Adipocyte (in vitro differentiated cells): ENCODE results near the gene ABCB1.
"Not testable (repeated sequence)": the region's sequence is repeated elsewhere in the genome, so short reads cannot be mapped to it uniquely, and the experiment has no call there.

Experiments used
- DNase-seq: peaks from one replicate; pipeline ENCODE4 v3.0.0-alpha.2; 2015; ENCODE audit warnings: low read depth
- H3K27me3 ChIP-seq: replicated peaks from 2 replicates; pipeline ENCODE4 v1.7.0; 2013; ENCODE audit warnings: mild to moderate bottlenecking, low read length, moderate library complexity; ENCODE audit not compliant: control insufficient read depth, insufficient read depth
- H3K36me3 ChIP-seq: 2 replicates; pipeline ENCODE4 v1.7.0; 2013; ENCODE audit warnings: low read length, mild to moderate bottlenecking, moderate library complexity; ENCODE audit not compliant: control insufficient read depth, insufficient read depth, severe bottlenecking
- H3K4me1 ChIP-seq: 2 replicates; pipeline ENCODE4 v1.7.0; 2013; ENCODE audit warnings: mild to moderate bottlenecking, low read length, moderate library complexity; ENCODE audit not compliant: control insufficient read depth, insufficient read depth
- H3K4me3 ChIP-seq: 2 replicates; pipeline ENCODE4 v1.7.0; 2013; ENCODE audit warnings: mild to moderate bottlenecking, low read length, moderate library complexity
- H3K9ac ChIP-seq: 2 replicates; pipeline ENCODE4 v1.7.0; 2013; ENCODE audit warnings: mild to moderate bottlenecking, low read length, moderate library complexity
- H3K9me3 ChIP-seq: 2 replicates; pipeline ENCODE4 v1.7.0; 2013; ENCODE audit warnings: mild to moderate bottlenecking, low read length, moderate library complexity; ENCODE audit not compliant: control insufficient read depth

ABCB1 gene

DNA sequence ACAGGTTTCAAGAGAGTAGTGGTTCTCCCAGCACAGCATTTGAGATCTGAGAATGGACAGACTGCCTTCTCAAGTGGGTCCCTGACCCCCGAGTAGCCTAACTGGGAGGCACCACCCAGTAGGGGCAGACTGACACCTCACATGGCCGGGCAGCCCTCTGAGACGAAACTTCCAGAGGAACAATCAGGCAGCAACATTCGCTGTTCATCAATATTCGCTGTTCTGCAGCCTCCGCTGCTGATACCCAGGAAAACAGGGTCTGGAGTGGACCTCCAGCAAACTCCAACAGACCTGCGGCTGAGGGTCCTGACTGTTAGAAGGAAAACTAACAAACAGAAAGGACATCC, 135.2 kb downstream of the ABCB1 start:
- H3K9ac ChIP-seq, H3K36me3 ChIP-seq, H3K4me3 ChIP-seq, DNase-seq, H3K4me1 ChIP-seq, H3K27me3 ChIP-seq, H3K9me3 ChIP-seq: not testable (repeated sequence)

DNA sequence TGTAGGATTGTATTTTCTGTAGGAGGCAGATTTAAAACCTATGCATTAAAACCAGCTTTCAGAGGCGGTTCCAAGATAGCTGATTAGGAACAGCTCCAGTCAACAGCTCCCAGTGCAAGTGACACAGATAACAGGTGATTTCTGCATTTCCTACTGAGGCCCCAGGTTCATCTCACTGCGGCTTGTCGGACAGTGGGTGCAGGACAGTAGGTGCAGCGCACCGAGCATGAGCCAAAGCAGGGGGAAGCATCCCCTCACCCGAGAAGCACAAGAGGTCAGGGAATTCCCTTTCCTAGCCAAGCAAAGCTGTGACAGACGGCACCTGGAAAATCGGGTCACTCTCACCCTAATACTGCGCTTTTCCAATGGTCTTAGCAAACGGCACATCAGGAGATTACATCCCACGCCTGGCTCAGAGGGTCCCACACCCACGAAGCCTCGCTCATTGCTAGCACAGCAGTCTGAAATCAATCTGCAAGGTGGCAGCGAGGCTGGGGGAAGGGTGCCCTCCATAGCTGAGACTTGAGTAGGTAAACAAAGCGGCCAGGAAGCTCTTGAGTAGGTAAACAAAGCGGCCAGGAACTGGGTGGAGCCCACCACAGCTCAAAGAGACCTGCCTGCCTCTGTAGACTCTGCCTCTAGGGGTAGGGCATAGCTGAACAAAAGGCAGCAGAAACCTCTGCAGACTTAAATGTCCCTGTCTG, 135.7 kb downstream of the ABCB1 start:
- not testable (repeated sequence) for DNase-seq, H3K9ac ChIP-seq, H3K36me3 ChIP-seq, H3K27me3 ChIP-seq, H3K4me1 ChIP-seq, H3K4me3 ChIP-seq, H3K9me3 ChIP-seq

DNA sequence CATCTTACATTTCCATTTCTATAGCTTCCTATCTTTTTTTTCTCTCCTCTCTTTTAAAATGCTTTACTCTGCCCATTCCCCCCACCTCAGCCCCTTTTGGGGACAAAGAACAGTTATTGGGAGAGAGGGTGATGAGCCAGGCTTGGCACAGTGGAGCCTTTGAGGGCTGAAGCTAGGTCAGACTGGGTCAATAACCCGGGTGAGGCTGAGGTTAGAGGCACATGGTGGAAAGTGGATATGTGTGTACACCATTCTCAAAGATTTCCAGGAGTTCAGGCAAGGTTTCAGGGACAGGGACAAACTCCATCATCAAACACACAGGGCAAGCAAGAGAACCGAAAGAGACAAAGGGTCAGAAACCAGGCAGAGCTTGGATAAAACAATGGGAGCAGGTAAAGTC, 136.7 kb downstream of the ABCB1 start:
- H3K27me3 ChIP-seq: no peaks in the 10 kb centered on the region
- H3K9ac ChIP-seq: no peak overlapping the region
- H3K4me3 ChIP-seq: no peak overlapping the region
- no peaks in the 10 kb centered on the region for H3K36me3 ChIP-seq
- no peak for DNase-seq
- no peaks in the 10 kb centered on the region for H3K4me1 ChIP-seq
- H3K9me3 ChIP-seq: no peaks in the 10 kb centered on the region

DNA sequence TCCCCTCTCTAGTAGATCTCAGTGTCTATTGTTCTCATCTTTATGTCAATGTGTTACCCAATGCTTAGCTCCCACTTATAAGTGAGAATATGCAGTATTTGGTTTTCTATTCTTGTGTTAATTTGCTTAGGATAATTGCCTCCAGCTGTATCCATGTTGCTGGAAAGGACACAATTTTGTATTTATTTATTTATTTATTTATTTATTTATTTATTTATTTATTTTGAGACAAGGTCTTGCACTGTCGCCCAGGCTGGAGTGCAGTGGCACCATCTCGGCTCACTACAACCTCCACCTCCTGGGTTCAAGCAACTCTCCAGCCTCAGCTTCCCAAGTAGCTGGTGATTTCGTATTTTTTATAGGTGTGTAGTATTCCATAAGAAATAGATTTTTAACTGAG, 140.2 kb downstream of the ABCB1 start:
- not testable (repeated sequence) for H3K4me1 ChIP-seq, DNase-seq, H3K36me3 ChIP-seq, H3K9ac ChIP-seq, H3K4me3 ChIP-seq, H3K27me3 ChIP-seq, H3K9me3 ChIP-seq

DNA sequence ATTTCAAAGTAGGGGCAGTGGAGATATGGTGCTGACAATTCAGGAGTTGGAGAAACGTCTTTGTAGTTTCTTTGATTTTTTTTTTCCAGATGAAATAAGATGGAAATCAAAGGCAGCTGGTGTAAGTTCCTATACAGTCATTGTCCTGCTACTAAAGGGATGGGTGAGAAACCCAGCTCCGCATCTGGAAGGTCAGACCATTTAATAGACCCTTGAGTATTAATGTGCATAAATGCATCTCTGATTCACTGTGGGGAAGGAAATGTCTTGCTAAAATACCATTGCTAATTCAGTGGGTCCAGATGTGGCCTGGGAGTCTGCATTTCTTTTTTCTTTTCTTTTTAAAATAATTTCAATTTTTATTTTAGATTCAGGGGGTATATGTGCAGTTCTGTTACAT, 140.7 kb downstream of the ABCB1 start:
- H3K36me3 ChIP-seq: no peaks in the 10 kb centered on the region
- DNase-seq: no peak
- H3K4me3 ChIP-seq: no peak overlapping the region
- no peaks in the 10 kb centered on the region for H3K9me3 ChIP-seq
- H3K27me3 ChIP-seq: no peaks in the 10 kb centered on the region
- no peak overlapping the region for H3K9ac ChIP-seq
- no peaks in the 10 kb centered on the region for H3K4me1 ChIP-seq

DNA sequence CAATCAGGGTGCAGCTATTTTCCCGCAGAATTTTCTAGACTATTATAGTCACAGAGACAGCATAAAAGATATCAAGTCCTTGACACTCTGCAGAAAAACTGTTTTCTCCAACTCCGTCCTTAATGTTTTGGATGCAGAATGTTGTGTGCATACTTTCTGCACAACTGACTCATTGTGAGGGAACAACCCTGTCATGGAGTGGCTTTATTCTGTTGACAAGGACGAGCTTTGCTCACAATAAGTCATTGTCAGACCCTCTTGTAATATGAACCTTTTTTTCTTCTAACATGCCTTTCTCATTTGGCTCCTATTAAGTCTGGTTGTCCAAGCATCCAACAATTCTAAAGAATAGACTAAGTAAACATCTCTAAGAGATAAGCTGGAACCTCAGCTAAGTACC, 142.5 kb downstream of the ABCB1 start:
- Histone ChIP-seq H3K9me3 (no peaks in the 10 kb centered on the region), H3K36me3 (no peaks in the 10 kb centered on the region), H3K4me1 (no peaks in the 10 kb centered on the region), H3K4me3 (no peak overlapping the region), H3K9ac (no peak overlapping the region), H3K27me3 (no peaks in the 10 kb centered on the region)
- DNase-seq: no peak

DNA sequence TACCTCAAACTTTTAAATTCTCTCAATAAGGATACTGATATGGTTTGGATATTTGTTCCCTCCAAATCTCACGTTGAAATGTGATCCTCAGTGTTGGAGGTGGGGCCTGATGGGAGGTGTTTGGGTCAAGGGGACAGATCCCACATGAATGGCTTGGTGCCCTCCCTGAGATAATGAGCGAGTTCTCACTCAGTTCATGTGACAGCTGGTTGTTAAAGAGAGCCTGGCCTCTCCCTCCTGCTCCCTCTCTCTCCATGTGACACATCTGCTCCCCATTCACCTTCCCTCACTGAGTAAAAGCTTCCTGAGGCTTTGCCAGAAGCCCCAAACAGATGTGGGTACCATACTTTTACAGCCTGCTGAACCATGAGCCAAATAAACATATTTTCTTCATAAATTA, 144.4 kb downstream of the ABCB1 start:
- Histone ChIP-seq H3K9ac (no peak overlapping the region), H3K4me3 (no peak overlapping the region), H3K9me3 (no peaks in the 10 kb centered on the region), H3K36me3 (no peaks in the 10 kb centered on the region), H3K27me3 (no peaks in the 10 kb centered on the region), H3K4me1 (no peaks in the 10 kb centered on the region)
- DNase-seq: no peak
